NT2/D1 (cell line): ENCODE data around the gene MAP3K5.

ENCODE experiments used
- SUZ12 ChIP-seq: IDR thresholded peaks from 2 replicates; pipeline ENCODE4 v1.6.1; 2011; ENCODE audit not compliant: insufficient read length, insufficient read depth; ENCODE audit errors: extremely low read depth
- YY1 ChIP-seq: IDR thresholded peaks from 2 replicates; pipeline ENCODE4 v1.6.1; 2011; ENCODE audit not compliant: insufficient read length, insufficient read depth

DNA sequence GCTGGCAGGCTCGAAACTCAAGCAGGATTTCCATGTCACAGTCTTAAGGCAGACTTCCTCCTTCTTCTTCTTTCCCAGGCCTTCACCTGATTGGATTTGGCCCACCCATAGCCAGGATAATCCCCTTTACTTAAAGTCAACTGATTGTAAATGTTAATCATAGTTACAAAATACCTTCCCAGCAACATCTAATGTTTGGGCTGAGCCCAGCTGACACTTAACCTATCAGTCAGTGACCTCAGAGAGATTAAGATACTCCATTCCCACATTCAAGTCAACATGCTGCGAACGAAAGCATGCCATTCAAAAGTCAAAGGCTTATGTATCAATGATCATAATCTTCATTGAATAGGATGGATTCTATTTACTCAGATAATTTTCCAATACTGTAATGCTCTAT lies 258.0 kb downstream of the MAP3K5 start:
- no peak for TF ChIP-seq YY1
- TF ChIP-seq SUZ12 = no peak
